Kidney (tissue), 14 donors: ENCODE data around the gene CAMK1D. TPM values are rescaled to one million over a fixed set of nuclear protein-coding genes. Genes with fewer than 3 reads are reported as not detected.

Experiments
- DNase-seq, 5 donors: peaks; one replicate each; pipeline ENCODE4 v3.0.0-alpha.2; 2013 to 2020
- FAIRE-seq: peaks from 2 replicates; lab custom pipeline; 2012; peaks lifted over from hg19 to GRCh38; lab: Jason Lieb, UNC
- H3K27ac ChIP-seq, 2 donors: one replicate each; pipeline ENCODE4 v1.7.0; 2013; ENCODE audit warnings: low read depth in 2 of 2, low read length in 2 of 2, inconsistent platforms in 1 of 2
- H3K27me3 ChIP-seq: one replicate; pipeline ENCODE4 v1.7.1; 2013; ENCODE audit warnings: low read length, inconsistent platforms; ENCODE audit not compliant: control insufficient read depth, insufficient read depth
- H3K36me3 ChIP-seq, 3 donors: one replicate each; pipeline versions ENCODE4 v1.7.0 to v1.7.1; 2013; ENCODE audit warnings: low read length in 3 of 3, control low read depth in 1 of 3, inconsistent platforms in 1 of 3; ENCODE audit not compliant: insufficient read depth in 3 of 3, control insufficient read depth in 2 of 3
- H3K4me1 ChIP-seq, 3 donors: one replicate each; pipeline versions ENCODE4 v1.7.0 to v1.7.1; 2013; ENCODE audit warnings: low read length in 3 of 3, inconsistent platforms in 1 of 3, low read depth in 1 of 3; ENCODE audit not compliant: control insufficient read depth in 2 of 3, insufficient read depth in 2 of 3
- H3K4me3 ChIP-seq, 3 donors: one replicate each; pipeline versions ENCODE4 v1.7.0 to v1.8.1; 2013; ENCODE audit warnings: low read length in 3 of 3, control low read depth in 1 of 3, inconsistent platforms in 1 of 3
- H3K9ac ChIP-seq, 3 donors: one replicate each; pipeline versions ENCODE4 v1.7.0 to v1.7.1; 2013; ENCODE audit warnings: low read length in 3 of 3, control low read depth in 1 of 3, inconsistent platforms in 1 of 3
- H3K9me3 ChIP-seq, 3 donors: one replicate each; pipeline versions ENCODE4 v1.7.0 to v1.7.1; 2013; ENCODE audit warnings: low read length in 3 of 3, control low read depth in 1 of 3, inconsistent platforms in 1 of 3; ENCODE audit not compliant: control insufficient read depth in 2 of 3, insufficient read depth in 1 of 3
- CTCF ChIP-seq: IDR thresholded peaks from 3 replicates; pipeline ENCODE4 v1.5.1; 2012; ENCODE audit warnings: mild to moderate bottlenecking, moderate library complexity, borderline replicate concordance; ENCODE audit not compliant: insufficient read depth; ENCODE audit errors: extremely low read depth
- intact Hi-C: fragments of 100-400 bp; cut with DNase I; formaldehyde crosslinking; loops from one replicate; pipeline ENCODE4 v1.11.1; 2022
- polyA plus RNA-seq: library from polyadenylated mRNA; stranded (reverse); fragments of 350-450 nt; fragmentation: Illumina TruSeq; extraction: RNeasy Lipid Tissue Mini Kit (QIAGEN cat#74804); gene quantifications from one replicate; pipeline ENCODE4 v1.2.3, GENCODE V29; 2014; ENCODE audit warnings: low read depth, low replicate concordance; ENCODE audit not compliant: insufficient read depth
- total RNA-seq: library from RNA; stranded (reverse); fragmentation: NEBNext Ultra II Directional; extraction: Animal tissue kit (Norgen Biotek cat#: 25700); gene quantifications from one replicate; pipeline ENCODE4 v1.2.1, GENCODE V29; 2021
- donor health status: control.
- donor health status: control.
- donor health status: control.
- donor health status: control.
- donor health status: control.
- donor health status: DM: yes; HTN: yes; CAD: no.
- donor health status: Normal renal cell carcinoma (clear cell type).

The CAMK1D gene
- total and polyA plus RNA-seq, 2 donors from 2014 or later = 1.1 to 13.7 TPM

- no peak for TF ChIP-seq CTCF
These were observed 251.3 kb downstream of the CAMK1D start for GRCh38 chr10:12600652-12601051.

GRCh38 chr10:12602521-12602920 lies 253.2 kb downstream of the CAMK1D start:
- Histone ChIP-seq H3K36me3 (no peaks in the 10 kb centered on the region), H3K27ac (no peak overlapping the region), H3K9me3 (no peaks in the 10 kb centered on the region), H3K4me1 (peaks cover 0 to 12% (median 5%) of the 10 kb centered on the region in 3 donors), H3K4me3 (no peak overlapping the region), H3K9ac (no peak overlapping the region), H3K27me3 (no peaks in the 10 kb centered on the region)
- DNase-seq (no peak), FAIRE-seq (no peak)
- intact Hi-C loops = no loop called here
- TF ChIP-seq CTCF = no peak

More at GRCh38 chr10:12600652-12601051, 251.3 kb downstream of the CAMK1D start:
- no peak overlapping the region for H3K27ac ChIP-seq
- H3K4me1 ChIP-seq = peaks cover 0 to 6% (median 0%) of the 10 kb centered on the region in 3 donors
- no peaks in the 10 kb centered on the region for H3K36me3 ChIP-seq
- H3K9ac ChIP-seq = no peak overlapping the region
- no peak overlapping the region for H3K4me3 ChIP-seq
- H3K9me3 ChIP-seq = no peaks in the 10 kb centered on the region
- no peaks in the 10 kb centered on the region for H3K27me3 ChIP-seq
- DNase-seq = no peak
- intact Hi-C loops = no loop called here
- FAIRE-seq = no peak

- intact Hi-C loops = no loop called here
- no peak for TF ChIP-seq CTCF
- FAIRE-seq (no peak), DNase-seq (no peak)
- Histone ChIP-seq H3K4me1 (peaks cover 0 to 10% (median 5%) of the 10 kb centered on the region in 3 donors), H3K36me3 (no peaks in the 10 kb centered on the region), H3K9me3 (no peaks in the 10 kb centered on the region), H3K4me3 (no peak overlapping the region), H3K27me3 (no peaks in the 10 kb centered on the region), H3K27ac (no peak overlapping the region), H3K9ac (no peak overlapping the region)
These were observed 254.6 kb downstream of the CAMK1D start for GRCh38 chr10:12603766-12604470.
